ENCODE results near the gene PGAP1.

GRCh38 chr2:196887431-196887830 lies 39.1 kb downstream of the PGAP1 start:
- TF ChIP-seq POLR2A (IDR thresholded peaks at IDR 0.05) (no peak), POLR2AphosphoS5 (IDR thresholded peaks at IDR 0.05) (no peak), CTCF (IDR thresholded peaks at IDR 0.05) (no peak)
